ENCODE measurements around the gene LRG1.

LRG1 gene

DNA sequence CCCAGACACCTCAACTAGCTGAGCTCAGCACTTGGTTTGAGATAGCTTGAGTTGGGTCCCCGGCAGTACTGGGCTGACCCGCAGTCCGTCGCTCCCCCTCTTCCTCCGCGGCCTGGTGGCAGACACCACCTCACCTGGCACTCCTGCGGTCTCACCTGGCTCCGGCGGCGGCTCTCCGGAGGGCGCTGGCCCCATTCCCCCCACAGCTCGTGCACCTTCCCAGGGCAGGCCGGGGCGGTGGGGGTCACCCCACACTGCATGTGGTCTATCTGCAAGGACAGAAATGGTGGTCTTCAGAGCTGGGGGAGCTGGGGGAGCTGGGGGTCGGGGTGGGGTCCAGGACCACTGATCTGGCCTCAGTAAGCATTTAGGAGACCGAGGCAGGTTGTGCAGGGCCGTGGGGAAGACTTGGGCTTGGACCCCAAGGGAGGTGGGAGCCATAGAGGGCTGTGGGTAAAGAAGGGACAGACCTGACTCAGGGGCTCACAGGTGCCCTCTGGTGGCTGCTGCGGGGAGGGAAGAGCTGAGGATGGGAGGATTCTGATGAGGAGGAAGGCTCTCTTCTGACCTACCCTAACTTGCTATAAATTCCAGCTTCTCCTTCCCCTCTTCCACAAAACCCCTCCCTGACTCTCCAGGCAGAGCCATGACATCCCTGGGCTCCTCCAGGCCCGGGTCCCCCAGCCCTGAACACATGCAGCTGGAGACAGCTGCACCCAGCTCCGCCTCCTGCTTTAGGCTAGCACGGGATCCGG lies 14.9 kb downstream of the LRG1 start:
- no peak for DNase-seq

DNA sequence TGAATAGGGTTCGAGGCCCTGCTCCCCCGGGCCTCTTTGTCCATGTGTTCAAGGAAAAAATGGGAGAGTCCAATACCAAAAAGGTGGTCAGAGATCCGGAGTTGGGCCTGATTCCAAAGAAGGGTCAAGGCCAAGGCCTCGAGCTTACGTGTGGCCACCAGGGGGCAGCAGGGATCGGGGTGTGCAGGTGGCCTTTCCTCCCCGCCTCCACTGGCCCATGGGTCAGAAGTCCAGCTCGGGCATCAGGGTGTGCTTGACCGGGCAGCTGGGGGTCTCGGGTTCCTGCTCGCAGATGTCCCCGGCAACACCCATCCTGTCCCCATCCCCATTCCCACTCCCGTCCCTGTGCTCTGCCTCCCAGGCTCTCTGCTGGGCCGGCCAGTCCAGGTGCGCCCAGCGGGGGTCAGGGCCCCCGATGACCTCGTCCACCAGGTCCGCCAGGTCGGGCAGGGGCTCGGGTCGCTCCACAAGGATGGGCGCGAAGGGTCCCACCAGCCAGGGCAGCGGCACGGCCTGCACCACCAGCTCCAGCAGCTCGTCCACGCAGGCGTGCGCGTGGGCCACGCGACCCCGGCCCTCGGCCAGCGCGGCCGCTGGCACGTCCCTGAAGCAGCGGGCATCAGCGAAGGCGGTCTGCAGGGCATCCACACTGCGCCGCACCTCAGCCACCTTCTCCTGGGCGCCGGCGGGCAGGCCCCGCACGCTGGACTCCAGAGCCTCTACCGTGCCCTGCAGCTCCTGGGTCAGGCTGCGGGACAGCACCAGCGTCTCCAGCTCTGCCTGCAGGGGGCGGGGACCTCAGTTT lies 16.3 kb downstream of the LRG1 start:
- no peak for DNase-seq

- DNase-seq, result no peak
Measured at GRCh38 chr19:4522291-4523002, 17.4 kb downstream of the LRG1 start.

GRCh38 chr19:4521888-4522242 lies 18.0 kb downstream of the LRG1 start:
- DNase-seq, result no peak

DNA sequence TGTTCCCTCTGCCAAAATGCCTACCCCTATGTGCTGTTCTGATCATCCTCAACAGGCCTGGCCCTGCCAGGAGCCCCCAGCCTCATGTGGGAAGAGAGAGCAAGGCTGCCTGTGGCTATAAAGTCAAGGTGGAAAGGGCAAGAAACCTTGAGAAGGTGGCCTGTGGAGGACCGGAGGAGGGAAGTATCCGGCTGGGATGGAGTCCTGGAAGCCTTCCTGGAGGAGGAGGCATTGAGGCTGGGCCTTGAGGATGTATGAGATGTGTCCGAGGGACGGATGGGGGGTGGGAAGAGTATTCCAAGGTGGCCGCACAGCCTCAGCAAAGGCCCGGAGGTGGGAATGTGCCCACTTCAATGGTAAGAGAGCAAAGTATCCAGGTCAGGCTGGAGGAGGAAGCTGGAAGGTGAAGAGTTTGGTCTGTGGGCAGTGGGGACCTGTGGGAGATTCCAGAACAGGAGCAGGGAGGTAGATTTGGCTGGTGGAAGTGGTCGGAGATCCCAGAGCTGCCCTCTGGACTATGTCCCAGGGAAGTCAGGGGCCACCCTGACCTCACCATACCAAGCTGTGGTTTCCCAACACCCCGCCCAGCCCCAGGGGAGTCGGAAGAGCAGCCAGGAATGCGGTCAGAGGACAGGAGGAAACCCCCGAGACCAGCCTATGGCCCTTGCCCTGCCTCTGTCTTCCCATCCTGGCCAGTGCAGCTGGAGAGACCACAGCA lies 18.5 kb downstream of the LRG1 start:
- no peak for DNase-seq

- no peak for DNase-seq
Measured at GRCh38 chr19:4519521-4520277, 20.1 kb downstream of the LRG1 start.

GRCh38 chr19:4519172-4519496 lies 20.7 kb downstream of the LRG1 start:
- DNase-seq, result no peak

DNA sequence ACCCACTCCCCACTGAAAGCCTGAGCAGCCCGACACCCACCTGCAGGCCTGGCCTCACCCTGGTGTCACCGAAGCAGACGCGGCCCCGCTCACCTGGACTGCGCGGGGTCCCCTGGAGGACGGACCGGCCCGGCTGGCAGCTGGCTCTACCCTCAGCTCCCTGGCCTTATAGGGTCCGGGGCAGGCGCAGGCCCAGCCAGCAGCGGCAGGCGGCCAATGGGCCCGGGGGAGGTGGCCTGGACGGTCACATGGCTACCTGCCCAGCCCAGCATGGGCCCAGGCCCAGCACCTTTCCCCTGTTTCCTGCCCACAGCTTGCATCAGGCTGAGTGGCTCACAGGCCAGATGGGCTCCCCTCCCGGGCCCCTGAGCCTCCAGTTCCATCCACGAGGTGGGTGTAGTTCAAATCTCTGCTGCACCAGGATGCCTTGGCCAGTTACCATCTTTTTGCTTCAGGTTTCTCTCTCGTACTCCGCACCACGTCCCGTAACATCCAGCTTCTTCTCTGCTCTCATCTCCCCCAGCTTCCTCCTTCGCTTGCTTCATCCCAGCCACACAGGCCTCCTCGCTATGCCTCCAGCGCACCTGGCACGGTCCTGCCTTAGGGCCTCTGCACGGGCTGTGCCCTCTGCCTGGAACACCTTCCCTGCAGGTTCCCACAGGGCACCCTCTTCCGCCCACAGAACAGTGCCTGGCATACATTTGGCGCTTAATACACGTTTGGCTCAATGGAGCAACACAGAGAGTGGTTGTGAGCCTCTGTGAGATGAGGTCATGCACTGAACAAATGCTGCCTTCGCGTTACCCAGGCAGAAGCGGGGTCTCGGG lies 21.3 kb downstream of the LRG1 start, which contains the start of gene PLIN4:
Gene PLIN4, minus strand, starts transcription at position 142 of the 827 bp plus-strand sequence. CDS start 214 bp downstream, outside the sequence.
- DNase-seq, result no peak

GRCh38 chr19:4517451-4518057 lies 22.3 kb downstream of the LRG1 start:
- DNase-seq, result no peak

DNA sequence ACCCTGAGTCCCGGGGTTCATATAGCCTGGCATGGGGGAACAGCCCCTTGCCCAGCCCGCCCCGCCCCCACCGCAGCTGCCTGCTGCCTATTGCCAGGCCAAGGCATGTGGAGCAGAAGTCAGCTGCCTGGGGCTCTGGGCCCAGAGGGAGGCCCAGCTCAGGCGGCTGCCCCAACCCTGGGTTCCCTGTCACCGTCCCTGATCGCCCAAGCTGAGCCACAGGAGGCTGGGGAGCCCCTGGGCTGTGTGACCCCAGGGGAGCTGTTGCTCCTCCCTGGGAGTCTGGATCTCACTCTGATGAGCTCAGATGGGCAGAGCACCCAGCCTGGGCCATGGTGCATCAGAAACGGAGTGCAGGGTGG lies 22.9 kb downstream of the LRG1 start:
- no peak for DNase-seq

DNA sequence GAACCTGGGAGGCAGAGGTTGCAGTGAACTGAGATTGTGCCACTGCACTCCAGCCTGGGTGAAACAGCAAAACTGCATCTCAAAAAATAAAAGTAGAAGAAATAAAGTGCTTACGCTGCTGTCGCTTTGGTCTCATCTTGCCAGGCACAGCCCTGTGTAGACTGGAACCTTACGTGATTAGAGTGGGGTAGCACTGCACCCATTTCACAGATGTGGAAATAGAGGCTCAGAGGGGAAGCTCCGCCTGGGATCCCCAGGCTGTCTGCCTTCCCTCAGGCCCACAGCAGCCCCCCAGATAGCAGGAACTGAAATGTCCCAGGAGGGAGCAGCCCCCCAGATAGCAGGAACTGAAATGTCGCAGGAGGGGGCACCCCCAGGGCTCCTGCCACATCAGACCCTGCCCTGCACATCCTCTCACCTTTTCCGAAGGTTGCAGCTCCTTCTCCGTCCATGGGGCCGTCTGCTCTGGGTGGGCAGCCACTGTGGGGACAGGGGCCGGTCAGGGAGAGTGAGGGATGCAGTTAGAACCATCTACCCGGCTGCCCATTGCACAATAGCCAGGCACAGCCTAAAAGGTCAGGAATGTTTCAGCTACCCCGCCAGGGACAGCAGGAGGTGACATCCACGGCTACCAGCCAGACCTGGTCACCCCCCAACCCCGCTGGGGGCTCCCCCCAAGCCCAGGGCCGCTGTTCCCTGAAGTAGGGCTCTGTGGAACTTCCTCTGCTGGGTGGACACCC lies 23.5 kb downstream of the LRG1 start:
- DNase-seq, result no peak

- no peak for DNase-seq
Measured at GRCh38 chr19:4515732-4516131, 24.1 kb downstream of the LRG1 start.

DNA sequence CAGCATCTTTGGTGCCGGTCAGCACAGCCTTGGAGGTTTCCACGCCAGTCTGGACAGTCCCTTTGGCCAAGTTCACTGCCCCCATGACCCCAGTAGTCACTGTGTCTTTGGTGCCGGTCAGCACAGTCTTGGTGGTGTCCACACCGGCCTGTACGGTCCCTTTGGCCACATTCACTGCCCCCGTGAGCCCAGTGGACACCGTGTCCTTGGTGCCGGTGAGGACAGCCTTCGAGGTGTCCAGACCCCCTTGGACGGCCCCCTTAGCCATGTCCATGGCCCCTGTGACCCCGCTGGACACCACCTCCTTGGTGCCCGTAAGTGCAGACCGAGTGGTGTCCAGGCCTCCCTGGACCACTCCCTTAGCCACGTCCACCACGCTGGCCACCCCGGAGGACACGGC lies 26.6 kb downstream of the LRG1 start:
- DNase-seq, result no peak

DNA sequence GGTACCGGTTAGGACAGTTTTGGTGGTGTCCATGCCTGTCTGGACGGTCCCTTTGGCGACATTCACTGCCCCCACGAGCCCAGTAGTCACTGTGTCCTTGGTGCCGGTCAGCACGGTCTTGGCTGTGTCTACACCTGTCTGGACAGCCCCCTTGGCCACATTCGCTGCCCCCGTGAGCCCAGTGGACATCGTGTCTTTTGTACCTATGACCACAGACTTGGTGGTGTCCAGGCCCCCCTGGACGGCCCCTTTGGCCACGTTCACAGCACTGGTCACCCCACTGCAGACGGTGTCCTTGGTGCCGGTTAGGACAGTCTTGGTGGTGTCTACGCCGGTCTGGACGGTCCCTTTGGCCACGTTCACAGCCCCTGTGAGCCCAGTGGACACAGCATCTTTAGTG lies 27.8 kb downstream of the LRG1 start:
- DNase-seq, result no peak

DNA sequence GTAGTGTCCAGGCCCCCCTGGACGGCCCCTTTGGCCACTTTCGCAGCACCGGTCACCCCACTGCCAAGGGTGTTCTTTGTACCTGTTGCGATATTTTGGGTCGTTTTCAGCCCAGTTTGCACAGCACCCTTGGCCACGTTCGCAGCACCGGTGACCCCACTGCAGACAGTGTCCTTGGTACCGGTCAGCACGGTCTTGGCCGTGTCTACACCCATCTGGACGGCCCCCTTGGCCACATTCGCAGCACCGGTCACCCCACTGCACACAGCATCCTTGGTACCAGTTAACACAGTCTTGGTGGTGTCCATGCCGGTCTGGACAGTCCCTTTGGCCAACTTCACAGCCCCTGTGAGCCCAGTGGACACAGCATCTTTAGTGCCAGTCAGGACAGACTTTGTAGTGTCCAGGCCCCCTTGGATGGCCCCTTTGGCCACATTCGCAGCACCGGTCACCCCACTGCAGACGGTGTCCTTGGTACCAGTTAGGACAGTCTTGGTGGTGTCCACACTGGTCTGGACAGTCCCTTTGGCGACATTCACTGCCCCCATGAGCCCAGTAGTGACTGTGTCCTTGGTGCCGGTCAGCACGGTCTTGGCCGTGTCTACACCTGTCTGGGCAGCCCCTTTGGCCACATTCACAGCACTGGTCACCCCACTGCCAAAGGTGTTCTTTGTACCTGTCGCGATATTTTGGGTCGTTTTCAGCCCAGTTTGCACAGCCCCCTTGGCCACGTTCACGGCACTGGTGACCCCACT lies 28.4 kb downstream of the LRG1 start:
- no peak for DNase-seq

GRCh38 chr19:4510435-4511255 lies 29.2 kb downstream of the LRG1 start:
- no peak for DNase-seq

GRCh38 chr19:4508698-4509097 lies 31.1 kb downstream of the LRG1 start:
- no peak for DNase-seq

- DNase-seq, result no peak
Measured at GRCh38 chr19:4507804-4508203, 32.0 kb downstream of the LRG1 start.

DNA sequence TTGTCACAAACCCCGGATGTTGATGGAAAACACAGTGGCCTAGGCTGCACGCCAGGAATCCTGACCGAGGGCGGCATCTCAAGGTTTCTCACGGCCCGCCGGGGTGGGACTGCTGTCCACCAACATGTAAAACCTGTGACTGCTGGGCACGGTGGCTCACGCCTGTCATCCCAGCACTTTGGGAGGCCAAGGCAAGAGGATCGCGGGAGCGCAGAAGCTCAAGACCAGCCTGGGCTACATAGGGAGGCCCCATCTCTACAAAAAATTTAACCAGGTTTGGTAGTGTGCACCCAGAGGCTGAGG lies 32.7 kb downstream of the LRG1 start:
- DNase-seq, result no peak
